Panc1 (cell line): Measurements from ENCODE around the gene B3GALT4.

ENCODE experiments used
- CTCF ChIP-seq: fragments of 450-650 bp; IDR thresholded peaks from 2 replicates; pipeline ENCODE4 v1.5.1; 2017; ENCODE audit warnings: mild to moderate bottlenecking
- POLR2AphosphoS5 ChIP-seq: IDR thresholded peaks from 2 replicates; pipeline ENCODE4 v1.6.1; 2012; ENCODE audit warnings: mild to moderate bottlenecking, low read depth, low read length, moderate library complexity
- SIN3A ChIP-seq: IDR thresholded peaks from 2 replicates; pipeline ENCODE4 v1.6.1; 2012; ENCODE audit warnings: low read depth, mild to moderate bottlenecking, low read length, moderate library complexity, borderline replicate concordance; ENCODE audit not compliant: insufficient read depth
- TF ChIP-seq, protein P1 (sequence below), 2 experiments: IDR thresholded peaks; 2 replicates each; pipeline ENCODE4 v1.6.1; 2011 to 2012; ENCODE audit warnings: low read depth in 2 of 2, control low read depth in 1 of 2, low read length in 1 of 2, mild to moderate bottlenecking in 1 of 2, moderate library complexity in 1 of 2; ENCODE audit not compliant: insufficient read depth in 1 of 2

DNA sequence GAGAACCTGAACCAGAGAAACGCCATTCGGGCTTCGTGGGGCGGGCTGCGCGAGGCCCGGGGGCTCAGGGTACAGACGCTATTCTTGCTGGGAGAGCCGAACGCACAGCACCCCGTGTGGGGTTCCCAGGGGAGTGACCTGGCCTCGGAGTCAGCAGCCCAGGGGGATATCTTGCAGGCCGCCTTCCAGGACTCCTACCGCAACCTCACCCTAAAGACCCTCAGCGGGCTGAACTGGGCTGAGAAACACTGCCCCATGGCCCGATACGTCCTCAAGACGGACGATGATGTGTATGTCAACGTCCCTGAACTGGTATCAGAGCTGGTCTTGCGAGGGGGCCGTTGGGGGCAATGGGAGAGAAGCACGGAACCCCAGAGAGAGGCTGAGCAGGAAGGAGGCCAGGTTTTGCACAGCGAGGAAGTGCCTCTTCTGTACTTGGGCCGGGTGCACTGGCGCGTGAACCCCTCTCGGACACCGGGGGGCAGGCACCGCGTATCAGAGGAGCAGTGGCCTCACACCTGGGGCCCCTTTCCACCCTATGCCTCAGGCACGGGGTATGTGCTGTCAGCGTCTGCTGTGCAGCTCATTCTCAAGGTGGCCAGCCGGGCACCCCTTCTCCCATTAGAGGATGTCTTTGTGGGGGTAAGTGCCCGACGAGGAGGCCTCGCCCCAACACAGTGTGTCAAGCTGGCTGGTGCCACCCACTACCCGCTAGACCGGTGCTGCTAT, 904 bp downstream of the B3GALT4 start:
- TF ChIP-seq CTCF (no peak), POLR2AphosphoS5 (0 out of 2 replicates have a peak, but pooled peaks have one; percentile 3), SIN3A (no peak)
- TF ChIP-seq, protein P1, sequence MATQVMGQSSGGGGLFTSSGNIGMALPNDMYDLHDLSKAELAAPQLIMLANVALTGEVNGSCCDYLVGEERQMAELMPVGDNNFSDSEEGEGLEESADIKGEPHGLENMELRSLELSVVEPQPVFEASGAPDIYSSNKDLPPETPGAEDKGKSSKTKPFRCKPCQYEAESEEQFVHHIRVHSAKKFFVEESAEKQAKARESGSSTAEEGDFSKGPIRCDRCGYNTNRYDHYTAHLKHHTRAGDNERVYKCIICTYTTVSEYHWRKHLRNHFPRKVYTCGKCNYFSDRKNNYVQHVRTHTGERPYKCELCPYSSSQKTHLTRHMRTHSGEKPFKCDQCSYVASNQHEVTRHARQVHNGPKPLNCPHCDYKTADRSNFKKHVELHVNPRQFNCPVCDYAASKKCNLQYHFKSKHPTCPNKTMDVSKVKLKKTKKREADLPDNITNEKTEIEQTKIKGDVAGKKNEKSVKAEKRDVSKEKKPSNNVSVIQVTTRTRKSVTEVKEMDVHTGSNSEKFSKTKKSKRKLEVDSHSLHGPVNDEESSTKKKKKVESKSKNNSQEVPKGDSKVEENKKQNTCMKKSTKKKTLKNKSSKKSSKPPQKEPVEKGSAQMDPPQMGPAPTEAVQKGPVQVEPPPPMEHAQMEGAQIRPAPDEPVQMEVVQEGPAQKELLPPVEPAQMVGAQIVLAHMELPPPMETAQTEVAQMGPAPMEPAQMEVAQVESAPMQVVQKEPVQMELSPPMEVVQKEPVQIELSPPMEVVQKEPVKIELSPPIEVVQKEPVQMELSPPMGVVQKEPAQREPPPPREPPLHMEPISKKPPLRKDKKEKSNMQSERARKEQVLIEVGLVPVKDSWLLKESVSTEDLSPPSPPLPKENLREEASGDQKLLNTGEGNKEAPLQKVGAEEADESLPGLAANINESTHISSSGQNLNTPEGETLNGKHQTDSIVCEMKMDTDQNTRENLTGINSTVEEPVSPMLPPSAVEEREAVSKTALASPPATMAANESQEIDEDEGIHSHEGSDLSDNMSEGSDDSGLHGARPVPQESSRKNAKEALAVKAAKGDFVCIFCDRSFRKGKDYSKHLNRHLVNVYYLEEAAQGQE (IDR thresholded peaks at IDR 0.05; ENCODE audit: insufficient read depth in 1 of 2, low read depth in 2 of 2, low read length in 1 of 2) = no peak
